IMR-90 (cell line): ENCODE data around the gene TTLL8. TPM values are rescaled to one million over a fixed set of nuclear protein-coding genes. Genes with fewer than 3 reads are reported as not detected.

Experiments used
- ATAC-seq: fragments of 200-7000 bp; cut with Tn5 transposase; 2 replicates; pipeline ENCODE4 v1.9.1; 2020; ENCODE audit warnings: low read depth, mild to moderate bottlenecking, moderate library complexity
- BruUV-seq: library from RNA; stranded (reverse); fragments of 400-500 nt; replicated peaks from 2 replicates; lab custom pipeline; 2021; lab: Mats Ljungman, UMichigan
- CTCF ChIA-PET: fragments of 300-600 bp; formaldehyde crosslinking; extraction: SDS; loops from one replicate; lab custom pipeline; 2021; ENCODE audit warnings: antibody characterized with exemption; lab: Yijun Ruan, JAX
- POLR2A ChIA-PET: fragments of 300-600 bp; sonication (Branson Sonifier 250); formaldehyde crosslinking; loops from one replicate; lab custom pipeline; 2022; ENCODE audit warnings: antibody characterized with exemption; ENCODE audit not compliant: unreplicated experiment; lab: Charles Lee
- DNase-seq: peaks from one replicate; pipeline ENCODE4 v3.0.0; 2013
- H2AFZ ChIP-seq: replicated peaks from 2 replicates; pipeline ENCODE3; 2013; ENCODE audit warnings: low read length, mild to moderate bottlenecking; ENCODE audit not compliant: poor library complexity
- H2AK5ac ChIP-seq: 2 replicates; pipeline ENCODE4 v1.6.1; 2013; ENCODE audit warnings: low read depth, low read length, inconsistent platforms
- H2AK9ac ChIP-seq: replicated peaks from 2 replicates; pipeline ENCODE3; 2013; ENCODE audit warnings: mild to moderate bottlenecking, low read depth, low read length, moderate library complexity; ENCODE audit not compliant: poor library complexity
- H2BK120ac ChIP-seq: 2 replicates; pipeline ENCODE4 v1.6.1; 2013; ENCODE audit warnings: low read depth, low read length, inconsistent platforms
- H2BK15ac ChIP-seq: 3 replicates; pipeline ENCODE4 v1.6.1; 2013; ENCODE audit warnings: low read depth, low read length, inconsistent platforms
- H2BK20ac ChIP-seq: 2 replicates; pipeline ENCODE4 v1.6.1; 2013; ENCODE audit warnings: low read depth, mild to moderate bottlenecking, inconsistent platforms, low read length, moderate library complexity
- H2BK5ac ChIP-seq: 2 replicates; pipeline ENCODE4 v1.6.1; 2013; ENCODE audit warnings: mild to moderate bottlenecking, low read depth, low read length, inconsistent platforms; ENCODE audit not compliant: poor library complexity, severe bottlenecking
- H3K14ac ChIP-seq: replicated peaks from 2 replicates; pipeline ENCODE4 v1.6.1; 2013; ENCODE audit warnings: low read depth, low read length, inconsistent platforms
- H3K18ac ChIP-seq: 2 replicates; pipeline ENCODE4 v1.6.1; 2013; ENCODE audit warnings: low read depth, low read length, control low read depth
- H3K23ac ChIP-seq: 2 replicates; pipeline ENCODE4 v1.6.1; 2013; ENCODE audit warnings: low read depth, low read length, inconsistent platforms
- H3K27ac ChIP-seq: 2 replicates; pipeline ENCODE4 v1.5.1; 2013; ENCODE audit warnings: mild to moderate bottlenecking, control low read depth, low read length; ENCODE audit not compliant: insufficient read depth
- H3K27me3 ChIP-seq: 2 replicates; pipeline ENCODE4 v1.6.1; 2013; ENCODE audit warnings: low read length; ENCODE audit not compliant: control insufficient read depth, insufficient read depth
- H3K36me3 ChIP-seq: 2 replicates; pipeline ENCODE4 v1.6.1; 2013; ENCODE audit warnings: low read length, mixed read lengths; ENCODE audit not compliant: control insufficient read depth, insufficient read depth
- H3K4ac ChIP-seq: 2 replicates; pipeline ENCODE4 v1.6.1; 2013; ENCODE audit warnings: low read depth, low read length, inconsistent platforms
- H3K4me1 ChIP-seq: 2 replicates; pipeline ENCODE4 v1.6.1; 2013; ENCODE audit warnings: low read length, mixed read lengths; ENCODE audit not compliant: control insufficient read depth, insufficient read depth
- H3K4me2 ChIP-seq: 2 replicates; pipeline ENCODE4 v1.6.1; 2013; ENCODE audit warnings: low read depth, mild to moderate bottlenecking, control low read depth, low read length, moderate library complexity
- H3K4me3 ChIP-seq: 2 replicates; pipeline ENCODE4 v1.5.1; 2013; ENCODE audit warnings: low read depth, mild to moderate bottlenecking, control low read depth, low read length, moderate library complexity; ENCODE audit not compliant: insufficient read depth
- H3K56ac ChIP-seq: 2 replicates; pipeline ENCODE4 v1.6.1; 2013; ENCODE audit warnings: low read length, inconsistent platforms; ENCODE audit not compliant: insufficient read depth; ENCODE audit errors: extremely low read depth
- H3K79me1 ChIP-seq, 2 experiments: 2 replicates each; pipeline ENCODE4 v1.6.1; 2013; ENCODE audit warnings: low read length in 2 of 2, inconsistent platforms in 1 of 2, low read depth in 1 of 2
- H3K9ac ChIP-seq: 2 replicates; pipeline ENCODE4 v1.6.1; 2013; ENCODE audit warnings: low read depth, low read length, control low read depth
- H3K9me1 ChIP-seq: 2 replicates; pipeline ENCODE4 v1.6.1; 2013; ENCODE audit warnings: low read length, inconsistent platforms; ENCODE audit not compliant: insufficient read depth
- H3K9me3 ChIP-seq: 2 replicates; pipeline ENCODE4 v1.6.1; 2013; ENCODE audit warnings: low read length; ENCODE audit not compliant: control insufficient read depth, insufficient read depth
- H4K20me1 ChIP-seq: 2 replicates; pipeline ENCODE4 v1.6.1; 2013; ENCODE audit warnings: low read length, inconsistent platforms; ENCODE audit not compliant: insufficient read depth
- H4K5ac ChIP-seq: 2 replicates; pipeline ENCODE4 v1.6.1; 2013; ENCODE audit warnings: mild to moderate bottlenecking, low read depth, low read length, control low read depth
- H4K8ac ChIP-seq, 2 experiments: 2 replicates each; pipeline ENCODE4 v1.6.1; 2013; ENCODE audit warnings: low read depth in 2 of 2, low read length in 2 of 2, control low read depth in 1 of 2, inconsistent platforms in 1 of 2
- H4K91ac ChIP-seq: 2 replicates; pipeline ENCODE4 v1.6.1; 2013; ENCODE audit warnings: low read depth, low read length, inconsistent platforms; ENCODE audit not compliant: insufficient read depth
- BHLHE40 ChIP-seq: fragments of 150-350 bp; IDR thresholded peaks from 2 replicates; pipeline ENCODE4 v1.6.1; 2016; ENCODE audit warnings: mild to moderate bottlenecking, low read depth, low read length
- CEBPB ChIP-seq: IDR thresholded peaks from 2 replicates; pipeline ENCODE4 v1.6.1; 2012; ENCODE audit warnings: low read depth, low read length, improper control_type of control experiment
- CHD1 ChIP-seq: IDR thresholded peaks from 2 replicates; pipeline ENCODE4 v1.6.1; 2012; ENCODE audit warnings: low read depth, low read length, improper control_type of control experiment
- CTCF ChIP-seq: conservative IDR thresholded peaks from 2 replicates; pipeline ENCODE4 v1.5.1; 2012; ENCODE audit warnings: mild to moderate bottlenecking, low read depth, low read length, improper control_type of control experiment
- FOS ChIP-seq: fragments of 150-350 bp; IDR thresholded peaks from 2 replicates; pipeline ENCODE4 v1.6.1; 2016; ENCODE audit warnings: low read depth, low read length
- MAFK ChIP-seq: IDR thresholded peaks from 2 replicates; pipeline ENCODE4 v1.6.1; 2012; ENCODE audit warnings: low read depth, low read length, improper control_type of control experiment
- MAZ ChIP-seq: IDR thresholded peaks from 2 replicates; pipeline ENCODE4 v1.6.1; 2012; ENCODE audit warnings: low read depth, mild to moderate bottlenecking, low read length, improper control_type of control experiment, moderate library complexity, borderline replicate concordance
- MXI1 ChIP-seq: IDR thresholded peaks from 2 replicates; pipeline ENCODE4 v1.6.1; 2012; ENCODE audit warnings: low read depth, mild to moderate bottlenecking, low read length, moderate library complexity, borderline replicate concordance
- NFE2L2 ChIP-seq: fragments of 150-350 bp; IDR thresholded peaks from 2 replicates; pipeline ENCODE4 v1.6.1; 2016; ENCODE audit warnings: low read depth, mild to moderate bottlenecking, low read length
- POLR2A ChIP-seq: IDR thresholded peaks from 2 replicates; pipeline ENCODE4 v1.6.1; 2012; ENCODE audit warnings: mild to moderate bottlenecking, low read depth, low read length
- RAD21 ChIP-seq: IDR thresholded peaks from 2 replicates; pipeline ENCODE4 v1.6.1; 2012; ENCODE audit warnings: low read length, improper control_type of control experiment
- RCOR1 ChIP-seq: IDR thresholded peaks from 2 replicates; pipeline ENCODE4 v1.6.1; 2012; ENCODE audit warnings: mild to moderate bottlenecking, low read length, improper control_type of control experiment; ENCODE audit not compliant: insufficient replicate concordance
- RFX5 ChIP-seq: IDR thresholded peaks from 2 replicates; pipeline ENCODE4 v1.8.0; 2012; ENCODE audit warnings: low read depth, mild to moderate bottlenecking, low read length, moderate library complexity
- SMC3 ChIP-seq: fragments of 150-350 bp; IDR thresholded peaks from 2 replicates; pipeline ENCODE4 v1.6.1; 2016; ENCODE audit warnings: low read depth, mild to moderate bottlenecking, antibody characterized with exemption, low read length, moderate library complexity
- WGBS, 2 experiments: methylation state at CpG; one replicate each; pipeline versions ENCODE4 v1.1.5 to v1.1.7; 2013; ENCODE audit warnings: missing lambda C conversion rate in 2 of 2; ENCODE audit not compliant: insufficient read length in 1 of 2; ENCODE audit errors: extremely low coverage in 2 of 2; 5-methylcytosine and 5-hydroxymethylcytosine counted together
- dilution Hi-C: fragments of 300-500 bp; cut with HindIII; formaldehyde crosslinking; loops from one replicate; pipeline ENCODE4 v1.14.3; 2018; ENCODE audit warnings: low sequenced_read_pairs; ENCODE audit not compliant: unreplicated experiment
- in situ Hi-C: fragments of 300-500 bp; cut with MboI; formaldehyde crosslinking; loops from 3 replicates; pipeline ENCODE4 v1.14.3; 2019; ENCODE audit warnings: low sequenced_read_pairs, inconsistent platforms, mixed read lengths
- intact Hi-C: fragments of 100-400 bp; cut with micrococcal nuclease; formaldehyde crosslinking; loops from 2 replicates; pipeline ENCODE4 v1.10.0; 2022
- polyA plus RNA-seq, 3 experiments: library from polyadenylated mRNA; depleted of rRNA; stranded (reverse); fragments of >200 nt; gene quantifications; 2 replicates each; pipeline ENCODE4 v1.2.3, GENCODE V29; 2012; ENCODE audit warnings: low replicate concordance in 1 of 3
- total RNA-seq: library from RNA; depleted of rRNA; stranded (reverse); fragments of >200 nt; gene quantifications from 2 replicates; pipeline ENCODE4 v1.2.3, GENCODE V29; 2012
- TF ChIP-seq, protein P1 (sequence below): fragments of 150-350 bp; IDR thresholded peaks from 2 replicates; pipeline ENCODE4 v1.6.1; 2017; ENCODE audit warnings: mild to moderate bottlenecking, antibody characterized with exemption, low read length, low read depth
- TF ChIP-seq, protein P2 (sequence below): fragments of 150-350 bp; IDR thresholded peaks from 2 replicates; pipeline ENCODE4 v1.6.1; 2016; ENCODE audit warnings: low read depth, mild to moderate bottlenecking, low read length, moderate library complexity, borderline replicate concordance

Gene TTLL8
- total and polyA plus RNA-seq, 2 of the 4 experiments (the other 2 are of a cell fraction): not detected

GRCh38 chr22:50059881-50060262, 1.8 kb upstream of the TTLL8 start:
- Histone ChIP-seq H3K9ac (no peak overlapping the region), H3K56ac (no peak overlapping the region), H2AK9ac (no peak overlapping the region), H3K27me3 (peaks cover 46% of the 10 kb centered on the region), H4K20me1 (no peaks in the 10 kb centered on the region), H3K4me3 (no peak overlapping the region), H3K79me1 (no peaks in the 10 kb centered on the region), H3K9me1 (no peaks in the 10 kb centered on the region), H3K4me1 (peaks cover 6% of the 10 kb centered on the region; the same call in 1 of the 2 replicates), H3K4me2 (no peak overlapping the region), H2BK120ac (no peak overlapping the region), H2BK20ac (no peak overlapping the region), H3K4ac (no peak overlapping the region), H4K8ac (no peak overlapping the region), H3K14ac (no peak overlapping the region), H3K27ac (no peak overlapping the region), H4K91ac (no peak overlapping the region), H3K23ac (no peak overlapping the region), H3K36me3 (no peaks in the 10 kb centered on the region), H2AK5ac (no peak overlapping the region), H2BK15ac (no peak overlapping the region), H3K9me3 (no peaks in the 10 kb centered on the region), H3K18ac (no peak overlapping the region), H4K5ac (no peak overlapping the region; the same call in 1 of the 2 replicates), H2AFZ (no peak overlapping the region), H2BK5ac (no peak overlapping the region)
- BruUV-seq: no TSS peak
- 65% methylated on average over 2 of the region's 7 CpGs; no CpG with 5 or more reads in 1 of the 2 experiments for WGBS, 2 experiments
- dilution Hi-C loops: no loop called here
- in situ Hi-C loops: no loop called here
- ChIA-PET POLR2A (no interaction called here), CTCF (no interaction called here)
- no peak for ATAC-seq
- TF ChIP-seq CTCF (no peak), FOS (no peak), POLR2A (no peak), RFX5 (no peak), BHLHE40 (no peak), MXI1 (no peak), CEBPB (no peak), RAD21 (no peak), CHD1 (no peak), RCOR1 (no peak), MAZ (no peak), MAFK (no peak), NFE2L2 (no peak), SMC3 (no peak)
- TF ChIP-seq, protein P1, sequence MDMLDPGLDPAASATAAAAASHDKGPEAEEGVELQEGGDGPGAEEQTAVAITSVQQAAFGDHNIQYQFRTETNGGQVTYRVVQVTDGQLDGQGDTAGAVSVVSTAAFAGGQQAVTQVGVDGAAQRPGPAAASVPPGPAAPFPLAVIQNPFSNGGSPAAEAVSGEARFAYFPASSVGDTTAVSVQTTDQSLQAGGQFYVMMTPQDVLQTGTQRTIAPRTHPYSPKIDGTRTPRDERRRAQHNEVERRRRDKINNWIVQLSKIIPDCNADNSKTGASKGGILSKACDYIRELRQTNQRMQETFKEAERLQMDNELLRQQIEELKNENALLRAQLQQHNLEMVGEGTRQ: no peak
- TF ChIP-seq, protein P2, sequence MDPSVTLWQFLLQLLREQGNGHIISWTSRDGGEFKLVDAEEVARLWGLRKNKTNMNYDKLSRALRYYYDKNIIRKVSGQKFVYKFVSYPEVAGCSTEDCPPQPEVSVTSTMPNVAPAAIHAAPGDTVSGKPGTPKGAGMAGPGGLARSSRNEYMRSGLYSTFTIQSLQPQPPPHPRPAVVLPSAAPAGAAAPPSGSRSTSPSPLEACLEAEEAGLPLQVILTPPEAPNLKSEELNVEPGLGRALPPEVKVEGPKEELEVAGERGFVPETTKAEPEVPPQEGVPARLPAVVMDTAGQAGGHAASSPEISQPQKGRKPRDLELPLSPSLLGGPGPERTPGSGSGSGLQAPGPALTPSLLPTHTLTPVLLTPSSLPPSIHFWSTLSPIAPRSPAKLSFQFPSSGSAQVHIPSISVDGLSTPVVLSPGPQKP: no peak
- intact Hi-C loops: no loop called here
- DNase-seq: no peak
